GM18870 (cell line): ENCODE measurements around the gene USB1.

Source experiments
- ATAC-seq: cut with Tn5 transposase; IDR thresholded peaks from one replicate; pipeline ENCODE4 v1.9.1; 2021; ENCODE audit warnings: moderate library complexity; ENCODE audit not compliant: unreplicated experiment

Gene USB1

DNA sequence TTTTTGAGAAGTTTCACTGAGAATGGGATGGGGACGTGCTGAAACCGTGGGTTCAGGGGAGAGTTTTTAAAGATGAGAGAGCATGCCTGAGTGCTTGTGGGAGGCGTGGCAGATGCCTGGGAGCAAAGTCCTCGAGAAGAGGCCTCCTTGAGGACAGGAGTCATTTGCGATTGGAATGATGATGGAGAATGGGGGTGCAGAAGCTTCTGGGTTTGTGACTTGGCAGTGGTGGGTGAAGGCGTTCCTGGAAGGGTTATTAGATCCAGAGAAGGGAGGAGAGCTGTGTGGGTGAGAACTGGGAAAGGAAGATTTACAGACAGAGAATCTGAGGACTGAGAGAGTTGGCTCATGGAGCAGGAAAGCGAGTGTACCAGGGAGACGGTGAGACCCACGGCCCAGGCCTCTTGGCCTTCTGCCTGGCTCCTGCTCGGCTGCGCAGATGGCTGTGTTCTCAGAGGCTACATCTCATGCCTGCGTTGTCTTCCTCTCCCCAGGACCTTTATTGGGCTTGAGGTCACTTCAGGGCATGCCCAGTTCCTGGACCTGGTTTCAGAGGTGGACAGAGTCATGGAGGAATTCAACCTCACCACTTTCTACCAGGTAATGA, 15.7 kb downstream of the USB1 start:
- no peak for ATAC-seq

DNA sequence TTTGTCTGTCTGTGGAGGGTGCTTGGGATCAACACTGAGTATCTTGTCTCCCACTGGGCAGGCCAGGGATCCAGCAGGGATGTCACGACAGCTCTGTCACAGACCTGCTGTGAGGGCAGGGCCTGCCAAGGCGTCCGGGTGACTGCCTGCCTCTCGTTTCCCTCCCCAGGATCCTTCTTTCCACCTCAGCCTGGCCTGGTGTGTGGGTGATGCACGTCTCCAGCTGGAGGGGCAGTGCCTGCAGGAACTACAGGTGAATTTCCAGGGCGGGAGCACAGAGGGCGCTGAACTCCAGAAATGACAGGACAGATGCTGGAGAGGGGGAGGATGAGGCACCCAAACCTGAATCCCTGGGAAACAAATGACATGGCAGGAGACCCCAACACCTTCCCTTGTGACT, 17.6 kb downstream of the USB1 start:
- ATAC-seq: no peak

DNA sequence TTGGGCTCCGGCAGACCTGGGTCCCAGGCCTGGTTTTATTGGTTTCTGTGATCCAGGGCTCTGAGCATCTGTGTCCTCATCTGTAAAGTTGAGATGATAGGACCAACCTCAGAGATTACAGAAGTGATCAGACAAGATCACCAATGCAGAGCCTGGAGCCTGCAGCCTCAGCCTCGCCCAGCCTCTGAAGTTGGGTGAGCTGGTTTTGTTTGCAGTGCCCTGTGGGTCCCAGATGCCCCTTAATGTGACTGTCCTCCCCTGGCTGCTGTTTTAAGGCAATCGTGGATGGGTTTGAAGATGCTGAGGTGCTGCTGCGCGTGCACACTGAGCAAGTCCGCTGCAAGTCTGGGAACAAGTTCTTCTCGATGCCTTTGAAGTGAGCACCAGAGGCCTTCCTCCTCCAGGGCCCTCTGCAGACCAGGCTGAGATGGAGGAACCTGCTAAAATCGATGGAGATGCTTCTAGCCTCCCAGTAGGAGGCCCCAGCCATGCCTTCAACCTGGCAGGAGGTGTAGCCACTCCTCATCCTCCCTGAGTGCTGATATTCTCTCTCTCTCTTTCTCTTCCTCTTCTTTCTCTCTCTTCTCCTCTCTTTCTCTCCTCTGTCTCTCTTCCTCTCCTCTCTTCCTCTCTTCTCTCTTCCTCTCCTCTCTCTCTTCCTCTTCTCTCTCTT, 18.8 kb downstream of the USB1 start:
- ATAC-seq: no peak

DNA sequence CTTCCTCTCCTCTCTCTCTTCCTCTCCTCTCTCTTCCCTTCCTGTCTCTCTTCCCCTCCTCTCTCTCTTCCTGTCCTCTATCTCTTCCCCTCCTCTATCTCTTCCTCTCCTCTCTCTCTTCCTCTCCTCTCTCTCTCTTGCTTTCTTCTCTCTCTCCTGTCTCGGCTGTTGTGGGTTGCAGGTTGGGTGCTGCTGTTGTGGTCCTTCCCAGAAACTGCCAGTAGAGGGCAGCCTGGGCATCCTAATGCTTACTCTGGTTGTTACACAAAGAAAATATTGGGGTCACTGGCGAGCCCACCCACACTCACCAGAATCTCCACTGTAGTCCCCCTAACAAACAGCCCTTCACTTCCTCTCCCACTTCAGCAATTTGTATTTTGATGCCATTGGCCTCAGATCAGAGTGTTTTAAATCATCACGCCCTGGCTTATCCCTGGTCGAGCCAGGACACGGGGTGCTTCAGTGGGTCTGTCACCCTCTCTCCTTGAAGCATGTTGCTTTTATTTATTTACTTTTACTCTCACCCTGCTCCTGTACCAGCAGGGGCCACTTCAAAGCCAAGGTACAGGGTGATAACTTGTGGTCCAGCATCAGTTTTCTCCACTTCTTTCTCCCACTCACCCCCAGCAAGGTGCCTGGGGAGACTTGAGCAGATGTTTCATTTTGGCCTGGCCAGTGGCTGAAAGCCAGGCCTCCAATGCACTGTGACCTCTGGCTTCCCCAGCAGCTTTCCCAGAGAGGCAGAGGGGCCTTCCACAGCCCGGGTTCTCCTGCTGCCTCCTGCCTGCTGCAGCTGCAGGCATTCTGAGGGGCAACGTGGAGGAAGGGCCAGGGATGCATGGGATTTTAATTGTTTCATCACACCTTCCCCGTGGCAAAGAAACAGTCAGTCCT, 19.7 kb downstream of the USB1 start:
- no peak for ATAC-seq

DNA sequence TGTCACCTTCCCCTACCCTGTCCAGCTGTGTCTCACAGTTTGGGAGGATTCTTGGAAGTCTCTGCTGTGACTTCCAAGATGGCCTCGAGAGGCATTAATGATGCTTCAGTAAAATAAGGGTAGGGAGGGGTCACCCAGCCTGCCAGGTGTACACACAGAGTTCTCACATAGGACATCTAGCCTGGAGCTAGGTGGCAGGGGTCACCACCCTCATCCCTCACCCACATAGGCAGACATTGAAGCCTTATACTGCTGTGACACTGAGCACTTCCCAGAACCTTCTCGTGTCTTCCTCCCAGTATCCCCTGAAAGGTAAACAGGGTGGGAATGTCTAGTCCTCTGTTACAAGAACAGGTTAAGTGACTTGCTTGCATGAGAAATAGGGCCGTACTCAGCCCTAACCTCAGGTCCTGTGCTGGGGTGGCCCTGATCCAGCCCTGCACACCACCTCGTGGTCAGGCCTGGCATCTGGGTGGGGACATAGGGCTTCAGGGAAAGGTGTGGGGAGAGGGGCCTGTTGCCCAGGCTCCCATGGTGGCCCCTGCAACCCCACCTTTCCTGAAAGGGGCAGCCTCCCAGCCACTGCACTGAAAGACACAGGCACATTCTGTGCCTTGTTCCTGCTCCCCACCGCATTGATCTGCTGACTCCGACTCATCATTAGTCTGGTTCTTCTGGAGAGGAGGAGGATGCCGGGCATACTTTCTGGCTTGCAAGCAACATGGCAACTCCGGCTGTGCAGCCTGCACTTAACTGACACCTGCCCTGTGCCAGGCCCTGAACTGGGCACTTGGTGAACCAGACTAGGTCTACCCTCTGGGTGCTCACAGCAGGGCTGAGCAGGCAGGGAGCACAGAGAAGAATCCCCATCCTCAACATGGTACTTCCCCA, 20.7 kb downstream of the USB1 start:
- no peak for ATAC-seq

DNA sequence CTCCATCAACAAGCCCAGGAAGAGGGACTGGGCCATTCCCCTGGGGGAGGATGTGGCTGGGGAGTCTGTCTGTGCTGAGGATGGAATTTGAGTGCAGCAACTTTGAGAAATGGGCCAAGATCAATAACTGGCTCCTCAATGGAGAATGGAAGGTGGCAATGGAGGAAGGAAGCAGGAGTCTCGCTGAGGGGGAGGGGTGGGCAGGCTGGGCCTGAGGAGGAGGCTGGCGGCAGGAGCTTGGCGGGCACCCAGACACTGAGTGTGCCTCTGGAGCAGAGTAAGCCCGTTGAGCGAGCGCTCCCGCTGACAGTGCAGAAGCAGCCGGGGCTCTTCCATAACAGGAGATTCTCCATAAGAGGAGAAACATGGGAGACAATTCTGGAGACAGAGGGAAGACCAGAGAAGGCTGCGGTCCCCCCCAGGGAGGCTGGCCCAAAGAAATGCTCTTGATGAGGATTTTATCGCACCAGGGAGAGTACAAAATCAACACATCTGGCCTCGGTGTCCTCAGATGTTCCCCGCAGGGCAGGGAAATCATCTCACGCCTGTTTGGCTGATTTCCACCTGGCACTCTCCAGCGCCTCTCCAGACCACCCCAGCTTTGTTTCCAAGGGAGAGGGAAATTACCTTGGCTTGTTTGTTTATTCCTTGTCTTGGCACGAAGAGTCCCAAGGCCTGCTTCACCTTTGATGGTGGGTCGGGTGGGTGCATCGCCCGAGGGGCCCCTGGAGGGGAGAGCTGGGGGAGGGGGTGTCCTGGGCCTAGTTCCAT, 21.6 kb downstream of the USB1 start:
- ATAC-seq: no peak

DNA sequence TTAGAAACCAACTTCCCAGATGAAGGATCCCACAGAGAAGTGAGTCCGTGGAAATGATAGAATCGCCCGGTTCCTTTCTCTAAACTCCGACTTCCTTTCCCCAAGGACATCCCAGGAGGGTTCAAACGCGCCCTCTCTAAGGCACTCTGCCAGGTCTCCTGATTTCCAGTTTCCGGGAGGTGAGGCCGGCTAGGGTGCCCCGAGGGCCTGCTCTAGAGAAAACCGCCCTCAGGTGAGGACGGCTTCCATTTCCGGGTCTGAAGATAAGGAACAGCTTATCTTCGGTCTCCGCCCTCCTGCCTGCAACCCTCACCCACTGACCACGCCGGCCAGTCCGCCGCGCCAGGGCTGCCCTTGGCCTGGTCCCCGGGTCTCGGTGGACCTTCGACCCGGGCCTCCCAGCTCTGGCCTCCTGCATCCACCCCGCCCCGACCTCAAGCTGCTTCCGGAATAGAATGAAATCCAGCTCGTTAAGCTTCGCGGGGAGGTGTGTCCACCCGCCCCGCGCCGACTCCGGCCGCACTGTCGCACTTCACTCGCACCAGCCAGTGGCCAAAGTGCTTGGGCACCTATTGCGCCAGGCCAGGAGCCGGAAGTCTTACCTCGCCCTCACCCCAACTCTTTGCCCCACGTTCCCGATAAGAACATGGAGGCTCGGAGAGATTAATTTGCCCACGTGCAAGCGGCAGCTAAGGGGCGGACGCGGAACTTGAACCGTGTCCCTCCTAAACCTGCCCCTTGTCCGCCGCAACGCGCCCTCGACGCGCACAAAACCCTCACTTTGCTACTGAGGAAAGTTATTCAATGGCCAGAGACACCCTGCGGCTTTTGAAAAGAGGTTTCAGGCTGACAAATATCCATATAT, 23.5 kb downstream of the USB1 start:
- ATAC-seq: no peak

DNA sequence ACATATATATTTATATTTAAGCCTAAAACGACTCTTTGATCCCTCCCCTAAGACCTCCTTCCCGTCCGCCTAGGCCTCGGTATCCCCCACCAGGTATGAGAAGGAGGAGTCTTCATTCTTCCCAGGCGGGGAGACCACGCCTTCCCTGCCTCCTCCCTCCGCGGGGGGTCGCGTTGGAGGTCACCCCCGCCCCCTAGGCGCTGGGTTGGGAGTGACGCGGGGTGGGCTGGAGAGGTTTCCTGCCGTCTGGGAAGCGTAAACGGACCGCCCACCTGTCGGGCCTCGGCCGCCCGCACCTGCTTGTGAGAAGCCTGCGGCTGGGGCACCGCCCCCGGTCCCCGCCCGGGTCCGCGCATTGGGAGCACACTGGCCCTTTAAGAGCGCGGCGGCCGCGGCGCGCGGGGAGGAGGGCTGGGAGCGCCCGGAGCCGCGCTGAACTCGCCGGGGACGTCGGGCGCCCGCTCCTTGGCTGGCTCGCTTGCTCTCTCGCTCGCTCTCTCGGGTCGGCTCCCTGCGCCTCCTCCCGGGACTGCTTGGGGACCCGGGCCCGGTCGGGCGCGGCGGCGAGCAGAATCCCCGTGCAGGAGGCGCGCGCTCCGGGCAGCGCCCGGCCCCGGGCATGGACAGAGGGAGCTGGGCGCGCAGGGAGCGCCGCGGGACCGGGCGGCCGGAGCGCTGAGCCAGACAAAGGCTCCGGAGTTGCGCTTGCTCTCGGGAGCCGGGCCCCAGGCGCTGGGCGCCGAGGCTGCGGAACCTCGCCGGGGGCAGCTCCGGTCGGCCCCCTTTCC, 24.3 kb downstream of the USB1 start, which contains the start of gene MMP15:
MMP15 (plus strand) TSS at position 404 of the 788 bp plus-strand sequence. CDS start 597 bp downstream, outside the sequence.
- no peak for ATAC-seq

DNA sequence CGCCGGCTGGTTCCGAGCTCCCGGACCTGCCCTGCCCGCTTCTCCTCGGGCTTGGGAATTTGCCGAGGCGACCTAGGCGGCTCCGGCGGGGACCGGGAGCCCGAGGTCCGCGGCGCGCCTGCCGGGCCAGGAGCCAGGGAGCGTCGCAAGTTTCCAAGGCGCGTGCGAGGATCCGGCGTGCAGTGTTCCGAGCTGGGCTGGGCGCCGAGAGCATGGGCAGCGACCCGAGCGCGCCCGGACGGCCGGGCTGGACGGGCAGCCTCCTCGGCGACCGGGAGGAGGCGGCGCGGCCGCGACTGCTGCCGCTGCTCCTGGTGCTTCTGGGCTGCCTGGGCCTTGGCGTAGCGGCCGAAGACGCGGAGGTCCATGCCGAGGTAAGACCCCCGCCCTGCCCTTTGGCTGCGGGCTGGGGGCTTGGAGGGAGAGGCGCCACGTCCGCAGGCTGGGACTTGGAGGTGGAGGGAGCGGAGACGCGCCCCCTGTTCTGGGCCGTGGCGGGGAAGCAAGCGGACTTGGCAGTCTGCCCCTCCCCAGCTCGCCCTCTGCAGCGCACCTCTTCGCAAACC, 25.0 kb downstream of the USB1 start:
- ATAC-seq: no peak

DNA sequence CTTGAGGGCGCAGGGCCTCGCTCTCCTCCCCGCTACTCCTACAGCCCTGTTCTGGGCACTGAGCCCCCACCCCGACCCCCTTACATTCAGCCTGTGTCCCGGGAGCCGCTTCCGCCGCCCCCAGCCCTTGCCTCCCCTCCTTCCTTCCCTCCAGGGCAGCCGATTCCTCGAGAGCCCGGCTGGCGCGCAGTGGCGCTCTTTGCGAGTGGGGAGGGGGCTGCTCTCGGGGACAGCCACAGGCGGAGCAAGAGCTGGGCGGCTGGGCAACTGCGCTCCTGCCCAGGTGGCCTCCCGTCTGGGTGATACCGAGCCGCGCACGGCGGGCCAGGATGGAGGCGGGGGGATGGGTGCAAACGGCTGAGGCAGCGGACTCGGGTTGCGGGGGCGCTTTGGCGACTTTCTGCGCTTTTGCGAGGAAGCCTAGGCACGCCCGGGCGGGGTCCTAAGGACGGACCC, 25.5 kb downstream of the USB1 start:
- no peak for ATAC-seq

DNA sequence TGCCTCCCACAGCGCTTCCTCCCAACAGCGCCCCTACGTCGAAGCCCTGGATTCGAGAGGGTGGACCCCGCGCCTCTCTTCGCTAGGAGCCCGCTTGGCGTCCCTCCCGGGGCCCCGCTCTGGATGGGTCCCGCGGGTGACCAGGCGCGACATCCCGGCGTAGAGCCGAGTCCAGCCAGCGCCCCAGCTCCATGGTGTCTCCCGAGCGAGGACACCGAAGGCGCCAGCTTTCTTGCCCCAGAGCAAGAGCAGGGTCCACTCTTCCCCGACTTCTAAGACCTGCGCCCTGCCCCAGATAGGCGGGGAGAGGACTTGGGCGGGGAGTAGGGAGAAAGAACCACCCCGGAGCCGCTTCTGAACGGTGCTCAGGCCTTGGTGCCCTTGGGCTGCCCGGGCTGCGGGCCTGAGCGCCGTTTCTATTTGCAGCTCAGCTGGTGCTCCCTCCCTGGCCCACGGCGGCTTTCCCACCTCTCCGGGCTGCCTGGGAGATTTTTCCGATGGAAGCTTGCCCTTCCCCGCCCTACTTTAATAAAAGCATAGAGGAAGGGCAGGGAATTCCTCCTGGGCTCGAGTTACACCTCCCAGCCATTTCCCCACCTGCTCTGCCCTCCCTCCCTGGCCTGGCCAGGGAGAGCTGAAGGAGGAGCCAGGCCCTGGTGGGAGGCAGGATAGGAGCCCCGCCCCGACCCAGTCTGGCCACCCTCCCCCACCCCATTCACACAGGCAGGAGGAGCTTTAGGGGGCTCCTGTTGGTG, 26.1 kb downstream of the USB1 start:
- ATAC-seq: no peak

DNA sequence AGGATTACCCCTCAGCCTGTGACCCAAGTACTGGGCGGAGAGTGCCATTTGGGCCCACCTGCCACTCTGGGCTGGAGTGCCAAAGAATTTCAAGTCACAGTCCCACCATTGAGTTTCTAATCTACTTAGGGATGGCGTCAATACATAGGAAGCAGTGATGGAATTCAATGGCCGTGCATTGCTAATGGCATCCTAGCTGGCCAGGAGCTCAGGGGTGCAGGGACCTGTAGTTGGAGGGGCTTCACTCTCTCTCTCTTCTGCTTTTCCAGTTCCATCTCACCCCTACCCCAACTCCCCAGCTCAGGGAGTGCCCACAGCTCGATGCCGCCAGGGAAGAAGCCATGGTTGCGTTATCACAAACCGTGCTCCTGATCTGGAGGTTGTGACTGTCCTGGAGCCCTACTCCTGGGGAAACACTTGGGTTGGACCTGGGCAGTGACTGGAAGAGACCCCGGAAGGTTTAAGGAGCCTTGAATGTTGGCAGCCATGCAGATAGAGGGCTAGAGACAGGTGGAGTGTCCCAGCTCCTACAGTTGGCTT, 26.8 kb downstream of the USB1 start:
- ATAC-seq: no peak

DNA sequence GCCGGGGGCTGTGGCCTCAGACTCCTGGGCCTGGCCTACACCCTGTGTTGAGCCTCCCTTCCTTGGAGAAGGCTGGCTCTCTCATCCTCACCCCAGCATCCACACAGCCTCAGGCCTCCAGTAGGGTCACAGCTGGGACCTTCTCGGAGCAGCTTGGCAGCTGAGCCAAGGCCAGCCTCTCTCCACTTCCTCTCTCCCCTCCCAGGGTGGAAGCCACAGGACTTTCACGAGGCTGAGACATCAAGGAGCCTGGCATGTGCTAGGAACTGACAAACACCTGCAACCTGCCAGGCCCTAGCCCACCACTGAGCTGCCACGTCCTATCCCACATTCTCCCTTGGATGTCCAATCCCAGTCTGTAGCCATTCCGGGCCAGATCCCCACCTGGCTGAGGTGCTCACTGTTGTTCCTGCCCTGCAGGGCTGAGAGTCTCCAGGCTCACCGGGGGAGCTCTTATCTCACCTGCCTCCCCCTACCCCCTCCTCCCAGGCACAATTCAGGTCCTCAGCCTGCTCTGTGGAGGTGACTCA, 27.4 kb downstream of the USB1 start:
- ATAC-seq: no peak

DNA sequence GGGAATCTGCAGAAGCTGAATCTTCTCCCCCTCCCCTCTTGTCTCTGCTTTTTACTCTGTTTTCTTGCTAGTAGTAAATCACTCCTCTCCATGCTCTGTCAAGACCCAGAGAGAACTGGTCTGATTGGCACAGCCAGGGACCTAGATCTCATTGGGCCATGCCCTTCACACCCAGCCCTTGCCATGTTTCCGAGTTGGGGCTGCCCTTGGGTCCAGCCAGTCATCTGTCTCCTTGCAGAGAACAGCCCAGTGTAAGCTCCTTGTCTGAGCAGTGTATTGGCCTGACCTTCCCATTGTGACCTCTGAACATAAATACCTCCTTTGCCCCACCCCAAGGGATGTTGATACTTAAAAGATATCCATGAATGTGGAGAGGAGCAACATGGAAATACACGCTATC, 28.2 kb downstream of the USB1 start:
- ATAC-seq: no peak

DNA sequence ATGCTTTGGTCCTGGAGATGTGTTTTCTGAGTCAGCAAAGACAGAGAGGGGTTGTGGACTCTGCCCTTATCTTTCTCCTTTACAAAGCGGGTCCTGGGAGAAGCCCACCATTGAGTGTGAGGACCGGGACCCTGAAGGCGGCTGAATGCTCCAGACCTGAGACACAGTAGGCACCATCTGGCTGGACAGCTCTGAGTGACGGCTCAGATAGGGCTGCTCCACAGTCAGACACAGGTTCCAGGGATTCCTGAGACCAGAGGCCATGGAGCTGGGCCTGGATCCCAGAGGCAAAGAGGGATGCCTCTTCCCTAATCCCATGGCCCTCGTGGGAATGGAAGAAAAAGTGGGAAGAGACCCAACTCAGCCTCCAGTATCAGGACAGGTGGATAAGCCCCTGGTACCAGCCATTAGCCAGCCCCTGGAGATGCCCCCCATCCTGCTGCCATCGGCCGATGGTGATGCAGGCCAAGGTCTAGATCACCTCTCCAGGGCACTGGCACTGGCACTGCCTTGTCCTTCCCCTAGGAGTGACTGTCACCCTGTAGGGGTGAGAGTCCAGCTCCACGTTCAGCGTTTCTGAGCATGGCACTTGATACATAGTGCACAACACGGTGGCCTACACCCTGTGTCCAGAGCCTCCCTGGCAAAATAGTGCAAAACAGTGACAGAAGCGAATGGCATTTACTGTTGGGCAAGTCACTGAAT, 29.1 kb downstream of the USB1 start:
- ATAC-seq: no peak
